Measurements from ENCODE around the gene C16orf96.

DNA sequence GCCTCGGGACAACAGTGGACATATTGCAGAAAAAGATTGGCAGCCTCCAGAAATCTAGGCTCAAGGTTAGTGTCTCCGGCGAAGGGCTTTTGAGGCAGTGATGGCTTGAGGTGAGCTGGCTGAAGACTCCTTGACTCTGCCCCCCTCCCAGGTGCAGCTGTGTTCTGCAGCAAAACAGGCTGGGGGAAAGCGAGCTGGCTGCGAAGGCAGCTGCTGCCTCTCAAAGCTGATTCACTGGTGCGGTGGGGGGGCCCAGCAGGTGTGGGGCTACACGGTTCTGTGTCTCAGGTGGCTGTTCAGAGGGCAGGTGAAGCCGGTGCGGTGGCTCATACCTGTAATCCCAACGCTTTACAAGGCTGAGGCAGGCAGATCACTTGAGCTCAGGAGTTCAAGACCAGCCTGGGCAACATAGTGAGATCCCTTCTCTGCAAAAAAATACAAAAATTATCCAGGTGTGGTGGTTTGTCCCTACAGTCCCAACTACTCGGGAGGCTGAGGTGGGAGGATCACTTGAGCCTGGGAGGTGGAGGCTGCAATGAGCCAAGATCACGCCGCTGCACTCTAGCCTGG is 22.9 kb downstream of the C16orf96 start:
- TF ChIP-seq HNRNPUL1 (IDR thresholded peaks at IDR 0.05; ENCODE audit: low read depth, low read length) (no peak), CEBPB (IDR thresholded peaks at IDR 0.05; ENCODE audit: borderline replicate concordance, low read depth, low read length) (no peak), SNAPC2 (CRISPR knock-in tag; IDR thresholded peaks at IDR 0.05) (no peak), ZKSCAN1 (IDR thresholded peaks at IDR 0.05; ENCODE audit: low read length) (no peak), FOSL2 (CRISPR knock-in tag; IDR thresholded peaks at IDR 0.05) (no peak), ZNF225 (CRISPR knock-in tag; IDR thresholded peaks at IDR 0.05) (no peak), TBP (CRISPR knock-in tag; IDR thresholded peaks at IDR 0.05) (no peak), MTA3 (CRISPR knock-in tag; IDR thresholded peaks at IDR 0.05) (no peak), TCF7 (IDR thresholded peaks at IDR 0.05; ENCODE audit: low read depth) (no peak), SMC3 (IDR thresholded peaks at IDR 0.05; ENCODE audit: low read length) (no peak), TMF1 (CRISPR knock-in tag; IDR thresholded peaks at IDR 0.05; ENCODE audit: low read depth) (no peak), PHF20 (CRISPR knock-in tag; IDR thresholded peaks at IDR 0.05) (no peak)
- TF ChIP-seq, protein P1, sequence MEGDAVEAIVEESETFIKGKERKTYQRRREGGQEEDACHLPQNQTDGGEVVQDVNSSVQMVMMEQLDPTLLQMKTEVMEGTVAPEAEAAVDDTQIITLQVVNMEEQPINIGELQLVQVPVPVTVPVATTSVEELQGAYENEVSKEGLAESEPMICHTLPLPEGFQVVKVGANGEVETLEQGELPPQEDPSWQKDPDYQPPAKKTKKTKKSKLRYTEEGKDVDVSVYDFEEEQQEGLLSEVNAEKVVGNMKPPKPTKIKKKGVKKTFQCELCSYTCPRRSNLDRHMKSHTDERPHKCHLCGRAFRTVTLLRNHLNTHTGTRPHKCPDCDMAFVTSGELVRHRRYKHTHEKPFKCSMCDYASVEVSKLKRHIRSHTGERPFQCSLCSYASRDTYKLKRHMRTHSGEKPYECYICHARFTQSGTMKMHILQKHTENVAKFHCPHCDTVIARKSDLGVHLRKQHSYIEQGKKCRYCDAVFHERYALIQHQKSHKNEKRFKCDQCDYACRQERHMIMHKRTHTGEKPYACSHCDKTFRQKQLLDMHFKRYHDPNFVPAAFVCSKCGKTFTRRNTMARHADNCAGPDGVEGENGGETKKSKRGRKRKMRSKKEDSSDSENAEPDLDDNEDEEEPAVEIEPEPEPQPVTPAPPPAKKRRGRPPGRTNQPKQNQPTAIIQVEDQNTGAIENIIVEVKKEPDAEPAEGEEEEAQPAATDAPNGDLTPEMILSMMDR (CRISPR knock-in tag; IDR thresholded peaks at IDR 0.05): no peak
- TF ChIP-seq, protein P2, sequence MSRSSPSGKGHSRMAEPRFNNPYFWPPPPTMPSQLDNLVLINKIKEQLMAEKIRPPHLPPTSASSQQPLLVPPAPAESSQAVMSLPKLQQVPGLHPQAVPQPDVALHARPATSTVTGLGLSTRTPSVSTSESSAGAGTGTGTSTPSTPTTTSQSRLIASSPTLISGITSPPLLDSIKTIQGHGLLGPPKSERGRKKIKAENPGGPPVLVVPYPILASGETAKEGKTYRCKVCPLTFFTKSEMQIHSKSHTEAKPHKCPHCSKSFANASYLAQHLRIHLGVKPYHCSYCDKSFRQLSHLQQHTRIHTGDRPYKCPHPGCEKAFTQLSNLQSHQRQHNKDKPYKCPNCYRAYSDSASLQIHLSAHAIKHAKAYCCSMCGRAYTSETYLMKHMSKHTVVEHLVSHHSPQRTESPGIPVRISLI (CRISPR knock-in tag; IDR thresholded peaks at IDR 0.05; ENCODE audit: borderline replicate concordance): no peak

Measured in HepG2 (cell line).